ENCODE data around the gene IL36G.

IL36G gene

GRCh38 chr2:113018509-113018908, 40.7 kb downstream of the IL36G start:
- no peak for DNase-seq (ENCODE audit: low read depth in 2 of 2)

GRCh38 chr2:113021312-113021711, 43.5 kb downstream of the IL36G start:
- DNase-seq (ENCODE audit: low read depth in 2 of 2) = no peak

- DNase-seq (ENCODE audit: low read depth in 2 of 2) = no peak
Measured at GRCh38 chr2:113024764-113025163, 47.0 kb downstream of the IL36G start.

GRCh38 chr2:113025737-113026136, 47.9 kb downstream of the IL36G start:
- no peak for DNase-seq (ENCODE audit: low read depth in 2 of 2)

- DNase-seq (ENCODE audit: low read depth in 2 of 2) = no peak
Measured at GRCh38 chr2:113027691-113028090, 49.9 kb downstream of the IL36G start.

- DNase-seq (ENCODE audit: low read depth in 2 of 2) = no peak
Measured at GRCh38 chr2:113028112-113028511, 50.3 kb downstream of the IL36G start.

- no peak for DNase-seq (ENCODE audit: low read depth in 2 of 2)
Measured at GRCh38 chr2:113032737-113033136, 54.9 kb downstream of the IL36G start.

- no peak for DNase-seq (ENCODE audit: low read depth in 2 of 2)
Measured at GRCh38 chr2:113034016-113034415, 56.2 kb downstream of the IL36G start.

Measured in stimulated activated CD4-positive, alpha-beta T cell treated with anti-CD3 and anti-CD28 coated beads, Interleukin-12 subunit alpha, Interleukin-12 subunit beta, amount 100 ng/mL, for 24 hours (primary cell).